ENCODE measurements around the gene WDR1.

WDR1 gene

GRCh38 chr4:10100734-10101216, 15.8 kb downstream of the WDR1 start:
- Histone ChIP-seq H3K9ac (ENCODE audit: low read length) (no peak overlapping the region), H3K4me1 (ENCODE audit: control insufficient read depth, insufficient read depth, low read length) (peaks cover 41% of the 10 kb centered on the region), H3K36me3 (ENCODE audit: control insufficient read depth, insufficient read depth, low read length) (peaks cover 38% of the 10 kb centered on the region)

GRCh38 chr4:10099499-10100325, 16.9 kb downstream of the WDR1 start:
- Histone ChIP-seq H3K9me3 (ENCODE audit: control insufficient read depth, low read length) (no peaks in the 10 kb centered on the region), H3K4me1 (ENCODE audit: control insufficient read depth, insufficient read depth, low read length) (peaks cover 39% of the 10 kb centered on the region), H3K4me3 (ENCODE audit: low read length) (no peak overlapping the region), H3K36me3 (ENCODE audit: control insufficient read depth, insufficient read depth, low read length) (peaks cover 44% of the 10 kb centered on the region), H3K9ac (ENCODE audit: low read length) (no peak overlapping the region), H3K27me3 (ENCODE audit: control insufficient read depth, insufficient read depth, low read length) (no peaks in the 10 kb centered on the region)

More at GRCh38 chr4:10100734-10101216, 15.8 kb downstream of the WDR1 start:
- H3K9me3 ChIP-seq (ENCODE audit: control insufficient read depth, low read length): no peaks in the 10 kb centered on the region
- no peaks in the 10 kb centered on the region for H3K27me3 ChIP-seq (ENCODE audit: control insufficient read depth, insufficient read depth, low read length)
- H3K4me3 ChIP-seq (ENCODE audit: low read length): no peak overlapping the region

DNA sequence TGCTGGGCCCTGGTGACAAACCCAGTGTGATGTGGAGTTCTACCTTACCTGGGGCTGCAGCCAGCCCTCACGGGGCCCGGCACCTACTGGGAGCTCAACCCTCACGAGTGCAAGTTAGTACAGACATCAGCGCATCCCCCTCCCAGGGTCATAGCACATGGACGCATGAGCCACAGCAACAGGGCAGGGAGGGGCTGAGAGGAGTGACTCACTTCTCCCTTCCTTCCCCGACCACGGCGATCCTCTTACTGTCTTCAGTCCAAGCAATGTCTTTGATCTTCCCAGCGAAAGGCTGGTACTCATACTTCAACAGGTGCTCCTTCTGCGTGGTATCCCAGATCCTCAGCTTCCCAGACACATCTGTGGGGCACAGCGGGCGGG, 17.8 kb downstream of the WDR1 start:
- Histone ChIP-seq H3K4me1 (ENCODE audit: control insufficient read depth, insufficient read depth, low read length) (peaks cover 47% of the 10 kb centered on the region), H3K9ac (ENCODE audit: low read length) (no peak overlapping the region), H3K36me3 (ENCODE audit: control insufficient read depth, insufficient read depth, low read length) (peaks cover 54% of the 10 kb centered on the region), H3K9me3 (ENCODE audit: control insufficient read depth, low read length) (no peaks in the 10 kb centered on the region), H3K27me3 (ENCODE audit: control insufficient read depth, insufficient read depth, low read length) (no peaks in the 10 kb centered on the region), H3K4me3 (ENCODE audit: low read length) (no peak overlapping the region)

- H3K4me1 ChIP-seq (ENCODE audit: control insufficient read depth, insufficient read depth, low read length): peaks cover 54% of the 10 kb centered on the region
- H3K36me3 ChIP-seq (ENCODE audit: control insufficient read depth, insufficient read depth, low read length): peaks cover 58% of the 10 kb centered on the region
- H3K9me3 ChIP-seq (ENCODE audit: control insufficient read depth, low read length): no peaks in the 10 kb centered on the region
- H3K27me3 ChIP-seq (ENCODE audit: control insufficient read depth, insufficient read depth, low read length): no peaks in the 10 kb centered on the region
- H3K9ac ChIP-seq (ENCODE audit: low read length): no peak overlapping the region
- H3K4me3 ChIP-seq (ENCODE audit: low read length): no peak overlapping the region
These were observed 18.5 kb downstream of the WDR1 start for GRCh38 chr4:10097906-10098779.

- Histone ChIP-seq H3K9ac (ENCODE audit: low read length) (peak overlapping the region; percentile 13), H3K36me3 (ENCODE audit: control insufficient read depth, insufficient read depth, low read length) (peaks cover 51% of the 10 kb centered on the region)
These were observed 19.6 kb downstream of the WDR1 start for GRCh38 chr4:10096978-10097335.

DNA sequence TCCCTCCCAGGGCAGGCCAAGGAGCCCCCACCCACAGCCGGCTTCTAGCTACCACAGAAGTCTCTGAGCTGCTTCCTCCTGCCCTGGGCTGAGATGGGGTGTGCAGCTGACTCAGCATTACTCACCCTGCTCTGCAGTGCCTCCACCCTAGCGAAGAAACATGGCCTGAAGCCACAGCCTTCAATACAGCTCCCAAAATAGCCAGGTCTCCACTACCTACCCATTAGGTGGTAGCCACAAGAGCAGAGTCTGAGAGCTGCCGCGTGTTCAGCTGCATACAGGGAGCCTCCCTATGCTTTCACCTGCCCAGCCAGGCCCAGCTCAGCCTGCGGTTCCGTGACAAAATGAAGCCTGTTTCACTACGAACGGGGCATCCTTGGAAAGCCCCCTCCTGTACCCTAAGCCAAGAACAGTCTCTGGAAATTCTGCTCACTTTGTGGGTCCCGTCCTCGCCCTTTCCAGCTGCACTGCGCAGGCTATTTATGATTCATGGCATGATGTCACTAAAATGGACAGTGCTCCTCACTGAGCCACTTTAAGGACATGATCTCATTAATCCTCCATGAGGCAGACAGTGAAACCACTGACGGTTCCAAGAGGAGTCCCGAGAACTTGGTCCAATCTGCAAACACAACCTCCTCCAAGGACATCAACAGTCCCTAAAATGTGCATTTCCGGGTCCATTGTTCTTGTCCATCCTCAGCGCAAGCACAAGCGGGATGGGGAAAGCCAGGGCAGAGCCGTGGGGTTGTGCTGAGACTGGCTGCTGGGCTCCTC, 20.2 kb downstream of the WDR1 start:
- Histone ChIP-seq H3K4me3 (ENCODE audit: low read length) (no peak overlapping the region), H3K36me3 (ENCODE audit: control insufficient read depth, insufficient read depth, low read length) (peaks cover 57% of the 10 kb centered on the region), H3K9ac (ENCODE audit: low read length) (peak overlapping the region; percentile 58), H3K4me1 (ENCODE audit: control insufficient read depth, insufficient read depth, low read length) (peaks cover 56% of the 10 kb centered on the region), H3K27me3 (ENCODE audit: control insufficient read depth, insufficient read depth, low read length) (no peaks in the 10 kb centered on the region), H3K9me3 (ENCODE audit: control insufficient read depth, low read length) (no peaks in the 10 kb centered on the region)

More at GRCh38 chr4:10096978-10097335, 19.6 kb downstream of the WDR1 start:
- no peaks in the 10 kb centered on the region for H3K9me3 ChIP-seq (ENCODE audit: control insufficient read depth, low read length)
- no peak overlapping the region for H3K4me3 ChIP-seq (ENCODE audit: low read length)
- no peaks in the 10 kb centered on the region for H3K27me3 ChIP-seq (ENCODE audit: control insufficient read depth, insufficient read depth, low read length)
- H3K4me1 ChIP-seq (ENCODE audit: control insufficient read depth, insufficient read depth, low read length): peaks cover 58% of the 10 kb centered on the region

GRCh38 chr4:10095296-10095991, 21.2 kb downstream of the WDR1 start:
- no peaks in the 10 kb centered on the region for H3K27me3 ChIP-seq (ENCODE audit: control insufficient read depth, insufficient read depth, low read length)
- H3K4me3 ChIP-seq (ENCODE audit: low read length): no peak overlapping the region
- peak overlapping the region; percentile 58 for H3K9ac ChIP-seq (ENCODE audit: low read length)
- no peaks in the 10 kb centered on the region for H3K9me3 ChIP-seq (ENCODE audit: control insufficient read depth, low read length)
- H3K4me1 ChIP-seq (ENCODE audit: control insufficient read depth, insufficient read depth, low read length): peaks cover 56% of the 10 kb centered on the region
- peaks cover 66% of the 10 kb centered on the region for H3K36me3 ChIP-seq (ENCODE audit: control insufficient read depth, insufficient read depth, low read length)

DNA sequence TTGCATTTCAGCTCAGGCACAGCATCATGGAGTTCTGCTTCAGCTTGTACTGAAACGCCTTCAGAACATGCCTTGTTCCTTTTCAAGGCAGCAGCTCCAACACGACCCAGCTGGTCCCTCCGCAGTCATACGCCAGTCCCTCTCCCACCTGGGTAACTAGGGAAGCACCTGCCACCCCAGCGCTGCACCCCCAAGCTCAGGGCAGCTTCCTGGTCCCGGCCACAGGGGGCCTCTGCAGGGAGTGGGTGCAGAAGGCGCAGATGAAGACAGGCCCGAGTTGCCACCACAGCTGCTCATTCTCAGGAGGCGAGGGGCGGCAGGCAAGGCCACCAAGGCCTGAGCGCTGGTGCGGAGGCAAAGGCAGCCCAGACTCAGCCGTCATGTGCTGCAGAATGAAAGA, 21.8 kb downstream of the WDR1 start:
- Histone ChIP-seq H3K4me1 (ENCODE audit: control insufficient read depth, insufficient read depth, low read length) (peaks cover 62% of the 10 kb centered on the region), H3K36me3 (ENCODE audit: control insufficient read depth, insufficient read depth, low read length) (peaks cover 67% of the 10 kb centered on the region), H3K4me3 (ENCODE audit: low read length) (no peak overlapping the region), H3K9ac (ENCODE audit: low read length) (no peak overlapping the region), H3K27me3 (ENCODE audit: control insufficient read depth, insufficient read depth, low read length) (no peaks in the 10 kb centered on the region), H3K9me3 (ENCODE audit: control insufficient read depth, low read length) (no peaks in the 10 kb centered on the region)

DNA sequence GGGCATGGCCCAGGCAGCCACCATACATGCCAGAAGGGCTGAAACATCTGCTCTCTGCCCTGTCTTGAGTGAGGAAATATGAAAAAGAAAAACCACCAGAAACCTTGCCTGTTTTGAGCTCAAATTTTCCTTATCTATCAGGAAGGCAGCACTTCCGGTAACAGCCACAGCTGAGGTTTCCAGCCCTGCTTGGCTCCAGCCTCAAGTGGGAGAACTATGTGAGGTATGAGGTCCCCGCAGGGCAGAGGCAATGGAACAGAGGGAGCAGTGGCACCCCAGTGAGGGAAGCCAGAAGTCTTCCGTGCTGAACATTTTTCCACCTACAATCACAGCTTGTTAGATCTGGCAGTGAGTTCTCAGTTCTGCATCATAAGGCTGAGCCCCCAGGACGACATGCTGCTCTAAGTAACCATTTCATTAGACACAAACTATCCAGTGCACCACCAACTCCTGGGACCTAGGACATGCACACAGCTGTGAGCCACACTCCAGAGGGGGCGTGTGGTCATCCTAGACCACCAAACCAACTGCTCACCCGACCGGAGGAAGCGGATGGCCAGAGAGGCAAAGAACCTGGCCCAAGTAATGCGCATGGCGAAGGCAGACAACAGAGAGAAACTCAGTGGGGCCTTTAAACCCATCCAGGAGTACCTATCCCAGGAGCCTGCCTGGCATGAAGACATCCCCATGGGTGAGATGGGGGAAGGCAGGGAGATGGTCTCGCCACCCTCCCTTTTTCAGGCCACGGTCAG, 22.6 kb downstream of the WDR1 start:
- peaks cover 61% of the 10 kb centered on the region for H3K36me3 ChIP-seq (ENCODE audit: control insufficient read depth, insufficient read depth, low read length)
- peak overlapping the region; percentile 37 for H3K9ac ChIP-seq (ENCODE audit: low read length)

GRCh38 chr4:10093271-10093621, 23.4 kb downstream of the WDR1 start:
- Histone ChIP-seq H3K36me3 (ENCODE audit: control insufficient read depth, insufficient read depth, low read length) (peaks cover 55% of the 10 kb centered on the region), H3K4me3 (ENCODE audit: low read length) (no peak overlapping the region), H3K9ac (ENCODE audit: low read length) (peak overlapping the region; percentile 36), H3K9me3 (ENCODE audit: control insufficient read depth, low read length) (no peaks in the 10 kb centered on the region), H3K4me1 (ENCODE audit: control insufficient read depth, insufficient read depth, low read length) (peaks cover 71% of the 10 kb centered on the region), H3K27me3 (ENCODE audit: control insufficient read depth, insufficient read depth, low read length) (no peaks in the 10 kb centered on the region)

More for the DNA sequence above, 22.6 kb downstream of the WDR1 start:
- Histone ChIP-seq H3K9me3 (ENCODE audit: control insufficient read depth, low read length) (no peaks in the 10 kb centered on the region), H3K4me3 (ENCODE audit: low read length) (no peak overlapping the region), H3K27me3 (ENCODE audit: control insufficient read depth, insufficient read depth, low read length) (no peaks in the 10 kb centered on the region), H3K4me1 (ENCODE audit: control insufficient read depth, insufficient read depth, low read length) (peaks cover 69% of the 10 kb centered on the region)

All from mucosa of stomach (tissue), 1 donor.